Muscle of leg (tissue), 11 donors: Measurements from ENCODE around the gene ATF2. TPM values are rescaled to one million over a fixed set of nuclear protein-coding genes. Genes with fewer than 3 reads are reported as not detected.

Experiments
- DNase-seq: peaks from one replicate; pipeline ENCODE4 v3.0.0; 2013
- H3K27ac ChIP-seq: one replicate; pipeline ENCODE4 v1.5.1; 2013; ENCODE audit warnings: mild to moderate bottlenecking, low read length, control low read depth
- H3K27me3 ChIP-seq: one replicate; pipeline ENCODE4 v1.6.1; 2013; ENCODE audit warnings: low read length; ENCODE audit not compliant: control insufficient read depth, insufficient read depth
- H3K36me3 ChIP-seq: one replicate; pipeline ENCODE4 v1.6.1; 2013; ENCODE audit warnings: low read length; ENCODE audit not compliant: control insufficient read depth, insufficient read depth
- H3K4me1 ChIP-seq: one replicate; pipeline ENCODE4 v1.6.1; 2013; ENCODE audit warnings: low read length; ENCODE audit not compliant: control insufficient read depth, insufficient read depth
- H3K4me3 ChIP-seq: one replicate; pipeline ENCODE4 v1.5.1; 2013; ENCODE audit warnings: low read length, control low read depth
- H3K9me3 ChIP-seq: replicated peaks from 2 replicates; pipeline ENCODE4 v1.6.1; 2013; ENCODE audit warnings: low read depth, low read length; ENCODE audit not compliant: control insufficient read depth
- WGBS: methylation state at CpG from one replicate; pipeline ENCODE4 v1.1.5; 2013; ENCODE audit warnings: missing lambda C conversion rate; ENCODE audit not compliant: insufficient coverage; 5-methylcytosine and 5-hydroxymethylcytosine counted together
- polyA plus RNA-seq, 8 donors: library from polyadenylated mRNA; unstranded; fragments of 120-200 nt; gene quantifications; one replicate each; pipeline versions ENCODE4 v1.2.1 to v1.2.3, GENCODE V29; 2013; ENCODE audit warnings: inconsistent platforms in 1 of 8, low replicate concordance in 1 of 8; ENCODE audit not compliant: insufficient read length in 8 of 8, insufficient read depth in 1 of 8
- total RNA-seq: library from RNA; stranded (reverse); fragments of 120-200 nt; gene quantifications from one replicate; pipeline ENCODE4 v1.2.4, GENCODE V29; 2013

ATF2 gene
- total and polyA plus RNA-seq, 9 donors = 24.8 to 35.4 (median 31.5) TPM

DNA sequence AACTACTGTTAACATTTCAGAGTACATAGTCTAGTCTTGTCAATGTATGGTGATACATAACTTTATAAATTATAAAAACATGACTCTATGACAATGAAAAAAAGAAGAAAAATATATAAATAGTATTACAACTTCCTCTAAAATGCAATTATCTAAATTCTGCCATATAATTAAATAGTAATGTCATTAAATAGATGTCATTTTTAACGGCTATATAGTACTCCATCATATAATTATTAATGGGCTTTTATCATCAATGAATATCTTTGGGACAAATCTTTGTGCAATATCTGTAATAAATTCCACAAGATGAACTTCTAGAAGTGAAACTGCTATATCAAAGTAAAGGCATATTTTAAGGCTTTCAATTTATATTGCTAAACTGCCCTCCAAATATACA, 24.8 kb downstream of the ATF2 start:
- WGBS = no CpG with 5 or more reads among the region's 1 CpG
- no peak for DNase-seq
- Histone ChIP-seq H3K27me3 (no peaks in the 10 kb centered on the region), H3K36me3 (peaks cover 7% of the 10 kb centered on the region), H3K27ac (no peak overlapping the region), H3K4me3 (no peak overlapping the region), H3K9me3 (no peaks in the 10 kb centered on the region), H3K4me1 (no peaks in the 10 kb centered on the region)

DNA sequence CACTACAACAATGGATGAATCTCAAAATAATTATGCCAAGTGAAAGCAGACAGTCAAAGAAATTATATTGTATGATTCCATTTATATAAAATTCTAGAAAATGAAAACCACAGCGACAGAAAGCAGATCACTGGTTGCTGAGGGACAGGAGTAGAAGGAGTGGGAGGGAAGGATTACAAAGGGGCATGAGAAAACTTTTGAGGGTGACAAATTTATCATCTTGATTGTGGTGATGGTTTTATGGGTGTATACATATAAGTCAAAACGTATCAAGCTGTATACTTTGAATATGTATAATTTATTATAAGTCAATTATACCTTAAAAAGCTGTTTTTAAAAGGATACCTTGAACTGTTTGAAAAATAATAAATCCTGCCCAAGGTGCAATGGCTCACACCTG, 27.7 kb downstream of the ATF2 start:
- no peaks in the 10 kb centered on the region for H3K27me3 ChIP-seq
- no peak for DNase-seq
- H3K36me3 ChIP-seq = peaks cover 7% of the 10 kb centered on the region
- 60% methylated on average over 1 of the region's 2 CpGs for WGBS
- no peak overlapping the region for H3K27ac ChIP-seq
- H3K4me3 ChIP-seq = no peak overlapping the region
- H3K9me3 ChIP-seq = no peaks in the 10 kb centered on the region
- no peaks in the 10 kb centered on the region for H3K4me1 ChIP-seq

DNA sequence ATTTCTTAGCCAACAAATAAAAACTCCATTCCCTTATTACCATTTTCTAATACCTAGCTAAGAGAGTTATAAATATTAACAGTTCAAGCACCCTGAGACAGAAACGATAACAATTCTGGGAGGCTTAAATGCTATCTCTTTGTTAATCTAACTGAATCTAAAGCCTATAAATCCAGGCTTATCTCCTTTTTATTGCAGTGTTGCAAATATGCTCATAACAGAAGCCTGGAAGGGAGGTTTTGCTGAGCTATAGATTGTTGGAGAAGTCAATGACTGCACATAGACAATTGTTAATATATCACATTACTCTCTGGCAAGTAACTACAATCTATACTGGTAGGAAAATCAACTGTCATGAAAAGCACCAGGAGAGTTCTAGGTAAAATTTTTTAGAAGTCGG, 30.2 kb downstream of the ATF2 start:
- H3K27ac ChIP-seq = no peak overlapping the region
- no peaks in the 10 kb centered on the region for H3K9me3 ChIP-seq
- H3K4me1 ChIP-seq = no peaks in the 10 kb centered on the region
- no peak overlapping the region for H3K4me3 ChIP-seq
- no CpG with 5 or more reads among the region's 2 CpGs for WGBS
- peaks cover 3% of the 10 kb centered on the region for H3K36me3 ChIP-seq
- no peak for DNase-seq
- no peaks in the 10 kb centered on the region for H3K27me3 ChIP-seq

GRCh38 chr2:175136334-175137215, 31.4 kb downstream of the ATF2 start:
- Histone ChIP-seq H3K4me1 (no peaks in the 10 kb centered on the region), H3K36me3 (peaks cover 3% of the 10 kb centered on the region), H3K4me3 (no peak overlapping the region), H3K27ac (no peak overlapping the region), H3K27me3 (no peaks in the 10 kb centered on the region), H3K9me3 (no peaks in the 10 kb centered on the region)
- DNase-seq = no peak

- Histone ChIP-seq H3K4me3 (no peak overlapping the region), H3K4me1 (no peaks in the 10 kb centered on the region), H3K27me3 (no peaks in the 10 kb centered on the region), H3K27ac (no peak overlapping the region), H3K36me3 (peaks cover 3% of the 10 kb centered on the region), H3K9me3 (no peaks in the 10 kb centered on the region)
- no CpG with 5 or more reads among the region's 2 CpGs for WGBS
- no peak for DNase-seq
These were observed 32.1 kb downstream of the ATF2 start for GRCh38 chr2:175135862-175136261.

DNA sequence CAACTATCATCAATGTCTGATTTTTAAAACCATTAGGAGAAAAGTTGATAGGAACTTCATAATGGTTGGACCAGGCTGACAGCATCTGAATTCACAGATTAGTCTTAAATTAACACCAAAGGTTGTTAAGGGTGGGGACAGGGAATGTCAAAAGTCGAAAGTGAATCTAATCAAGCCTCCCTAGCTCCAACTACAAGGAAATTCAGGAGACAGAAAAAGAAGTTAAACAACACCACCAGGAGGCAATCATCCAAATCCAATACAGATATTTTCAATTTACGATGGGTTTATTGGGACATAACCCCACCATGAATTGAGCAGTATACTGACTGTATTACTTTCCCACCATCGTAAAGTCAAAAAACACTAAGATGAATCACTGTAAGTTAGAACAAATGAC, 32.8 kb downstream of the ATF2 start:
- no peak for DNase-seq
- Histone ChIP-seq H3K36me3 (peaks cover 3% of the 10 kb centered on the region), H3K4me1 (no peaks in the 10 kb centered on the region), H3K27me3 (no peaks in the 10 kb centered on the region), H3K4me3 (no peak overlapping the region), H3K9me3 (no peaks in the 10 kb centered on the region), H3K27ac (no peak overlapping the region)
- no CpG with 5 or more reads among the region's 3 CpGs for WGBS

- peaks cover 11% of the 10 kb centered on the region for H3K36me3 ChIP-seq
- no peaks in the 10 kb centered on the region for H3K4me1 ChIP-seq
- H3K27me3 ChIP-seq = no peaks in the 10 kb centered on the region
- H3K27ac ChIP-seq = no peak overlapping the region
- H3K9me3 ChIP-seq = no peaks in the 10 kb centered on the region
- no peak overlapping the region for H3K4me3 ChIP-seq
- DNase-seq = no peak
- WGBS = no CpG with 5 or more reads among the region's 2 CpGs
These were observed 36.8 kb downstream of the ATF2 start for GRCh38 chr2:175131252-175131651.

DNA sequence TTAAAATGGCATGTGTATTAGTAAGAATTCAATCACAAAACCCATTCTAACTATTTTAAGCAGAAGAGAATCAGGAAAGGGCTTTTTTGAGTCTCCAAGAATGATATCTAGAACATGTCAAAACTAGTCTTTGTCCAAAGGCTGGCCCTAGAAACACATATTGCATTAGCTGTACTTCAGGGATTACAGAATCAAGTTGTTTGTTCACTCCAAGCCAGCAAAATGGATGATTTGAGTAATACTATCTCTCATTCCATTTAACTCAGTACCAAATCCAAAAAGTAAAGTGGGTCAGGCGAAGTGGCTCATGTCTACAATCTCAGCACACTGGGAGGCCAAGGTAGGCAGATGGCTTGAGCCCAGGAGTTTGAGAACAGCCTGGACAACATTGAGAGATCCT, 41.3 kb downstream of the ATF2 start:
- no peak overlapping the region for H3K27ac ChIP-seq
- H3K4me3 ChIP-seq = no peak overlapping the region
- no peaks in the 10 kb centered on the region for H3K27me3 ChIP-seq
- no peak for DNase-seq
- peaks cover 10% of the 10 kb centered on the region for H3K36me3 ChIP-seq
- WGBS = no CpG with 5 or more reads among the region's 1 CpG
- H3K4me1 ChIP-seq = no peaks in the 10 kb centered on the region
- no peaks in the 10 kb centered on the region for H3K9me3 ChIP-seq

DNA sequence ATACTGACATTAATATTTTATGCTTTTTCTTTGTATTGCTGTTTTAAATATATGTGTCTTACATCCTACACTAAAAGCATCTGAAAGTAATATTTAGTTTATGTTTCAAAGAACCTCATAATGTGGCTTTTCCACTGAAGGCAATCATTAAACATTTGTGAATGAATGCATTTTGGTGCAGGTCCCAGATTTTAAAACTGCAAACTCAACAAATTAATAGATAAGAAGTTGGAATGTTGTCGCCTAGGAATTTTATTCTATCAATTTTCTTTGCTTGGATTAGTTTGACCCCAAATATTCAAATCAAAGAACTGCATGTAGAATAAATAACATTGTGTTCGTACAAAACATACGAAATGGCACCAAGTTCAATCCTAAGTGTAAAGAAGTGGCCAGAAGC, 44.7 kb downstream of the ATF2 start:
- no peaks in the 10 kb centered on the region for H3K4me1 ChIP-seq
- no peaks in the 10 kb centered on the region for H3K27me3 ChIP-seq
- H3K36me3 ChIP-seq = peaks cover 10% of the 10 kb centered on the region
- no peak for DNase-seq
- no peaks in the 10 kb centered on the region for H3K9me3 ChIP-seq
- H3K4me3 ChIP-seq = no peak overlapping the region
- H3K27ac ChIP-seq = no peak overlapping the region
- no CpG with 5 or more reads among the region's 3 CpGs for WGBS

- Histone ChIP-seq H3K27me3 (no peaks in the 10 kb centered on the region), H3K4me3 (no peak overlapping the region), H3K4me1 (no peaks in the 10 kb centered on the region), H3K27ac (no peak overlapping the region), H3K9me3 (no peaks in the 10 kb centered on the region), H3K36me3 (peaks cover 14% of the 10 kb centered on the region)
- 40% methylated on average over 2 of the region's 3 CpGs for WGBS
- DNase-seq = peak; percentile 64
These were observed 56.8 kb downstream of the ATF2 start for GRCh38 chr2:175111200-175111657.
